ENCODE results near the gene CCNF.
"Not testable (repeated sequence)": the region's sequence is repeated elsewhere in the genome, so short reads cannot be mapped to it uniquely, and the experiment has no call there.

The CCNF gene

GRCh38 chr16:2429034-2429770, at the start of gene CCNF:
Gene CCNF, plus strand, starts transcription at chr16:2429447. Its CDS starts 35 bp downstream, at chr16:2429482.
- DNase-seq (ENCODE audit: low read depth in 2 of 2), result peak; percentile 97 to 98

GRCh38 chr16:2383501-2383900, 45.7 kb upstream of the CCNF start:
- DNase-seq (ENCODE audit: low read depth in 2 of 2), result no peak

GRCh38 chr16:2384426-2384825, 44.8 kb upstream of the CCNF start:
- no peak for DNase-seq (ENCODE audit: low read depth in 2 of 2)

- no peak for DNase-seq (ENCODE audit: low read depth in 2 of 2)
Measured at GRCh38 chr16:2385190-2385836, 43.9 kb upstream of the CCNF start.

- not testable (repeated sequence) for DNase-seq (ENCODE audit: low read depth in 2 of 2)
Measured at GRCh38 chr16:2385982-2386381, 43.3 kb upstream of the CCNF start.

- no peak for DNase-seq (ENCODE audit: low read depth in 2 of 2)
Measured at GRCh38 chr16:2386990-2387389, 42.3 kb upstream of the CCNF start.

- no peak for DNase-seq (ENCODE audit: low read depth in 2 of 2)
Measured at GRCh38 chr16:2388139-2388874, 40.9 kb upstream of the CCNF start.

GRCh38 chr16:2388875-2389433, 40.3 kb upstream of the CCNF start:
- no peak for DNase-seq (ENCODE audit: low read depth in 2 of 2)

GRCh38 chr16:2392025-2392424, 37.2 kb upstream of the CCNF start:
- no peak for DNase-seq (ENCODE audit: low read depth in 2 of 2)

- DNase-seq (ENCODE audit: low read depth in 2 of 2), result no peak
Measured at GRCh38 chr16:2398520-2398919, 30.7 kb upstream of the CCNF start.

GRCh38 chr16:2404099-2404498, 25.1 kb upstream of the CCNF start:
- DNase-seq (ENCODE audit: low read depth in 2 of 2), result no peak

GRCh38 chr16:2415085-2415484, 14.2 kb upstream of the CCNF start:
- DNase-seq (ENCODE audit: low read depth in 2 of 2), result no peak

GRCh38 chr16:2420035-2420434, 9.2 kb upstream of the CCNF start:
- DNase-seq (ENCODE audit: low read depth in 2 of 2), result no peak

GRCh38 chr16:2422123-2422867, 7.0 kb upstream of the CCNF start:
- no peak for DNase-seq (ENCODE audit: low read depth in 2 of 2)

- DNase-seq (ENCODE audit: low read depth in 2 of 2), result no peak
Measured at GRCh38 chr16:2424061-2425007, 4.9 kb upstream of the CCNF start.

- no peak for DNase-seq (ENCODE audit: low read depth in 2 of 2)
Measured at GRCh38 chr16:2425008-2425518, 4.2 kb upstream of the CCNF start.

- DNase-seq (ENCODE audit: low read depth in 2 of 2), result no peak
Measured at GRCh38 chr16:2425825-2426430, 3.3 kb upstream of the CCNF start.

GRCh38 chr16:2426941-2427361, 2.3 kb upstream of the CCNF start:
- no peak for DNase-seq (ENCODE audit: low read depth in 2 of 2)

- no peak for DNase-seq (ENCODE audit: low read depth in 2 of 2)
Measured at GRCh38 chr16:2427526-2427925, 1.7 kb upstream of the CCNF start.

All from stimulated activated CD8-positive, alpha-beta memory T cell treated with anti-CD3 and anti-CD28 coated beads, Interleukin-2, amount 100 ng/mL, for 48 hours (primary cell).